ENCODE measurements around the gene WDR36.

Gene WDR36

GRCh38 chr5:111070272-111071134, 21.6 kb upstream of the WDR36 start:
- no peaks in the 10 kb centered on the region for H3K27me3 ChIP-seq (ENCODE audit: insufficient read depth, low read length, poor library complexity, severe bottlenecking)
- H3K4me1 ChIP-seq (ENCODE audit: insufficient read depth, low read length, poor library complexity, severe bottlenecking): peaks cover 8% of the 10 kb centered on the region

GRCh38 chr5:111071413-111071812, 20.7 kb upstream of the WDR36 start, which contains the start of gene TSLP:
Gene TSLP (plus strand): TSS chr5:111071713. CDS start chr5:111071891, 178 bp downstream.
- Histone ChIP-seq H2AFZ (ENCODE audit: low read length) (no peak within 1 kb of the TSS), H3F3A (ENCODE audit: low read depth) (no peaks in the 10 kb centered on the region), H3K9me3 (ENCODE audit: insufficient read depth, low read depth, low read length) (no peaks in the 10 kb centered on the region), H3K36me3 (ENCODE audit: insufficient read depth, low read length) (no peaks in the 10 kb centered on the region), H3K4me3 (ENCODE audit: low read length, poor library complexity, severe bottlenecking) (peak within 1 kb of the TSS; percentile 79), H3K4me2 (ENCODE audit: low read depth, low read length, poor library complexity, severe bottlenecking) (peak within 1 kb of the TSS; percentile 81), H4K20me1 (ENCODE audit: insufficient read depth, low read length, poor library complexity, severe bottlenecking) (no peaks in the 10 kb centered on the region), H3K9me2 (replicated peaks; ENCODE audit: low read depth, low read length) (no peaks in the 10 kb centered on the region), H3K4me1 (ENCODE audit: insufficient read depth, low read length, poor library complexity, severe bottlenecking) (peaks cover 8% of the 10 kb centered on the region), H3K9ac (ENCODE audit: low read depth, low read length, poor library complexity, severe bottlenecking) (no peak within 1 kb of the TSS), H3K27me3 (ENCODE audit: insufficient read depth, low read length, poor library complexity, severe bottlenecking) (no peaks in the 10 kb centered on the region), H3K79me2 (ENCODE audit: insufficient read depth, low read length) (peaks cover 4% of the 10 kb centered on the region; the same call in 1 of the 2 replicates)
- no peak for TF ChIP-seq CTCF (conservative IDR thresholded peaks at IDR 0.05; ENCODE audit: low read length)
- TF ChIP-seq EZH2phosphoT487 (IDR thresholded peaks at IDR 0.05; ENCODE audit: borderline replicate concordance): no peak

More at GRCh38 chr5:111070272-111071134, 21.6 kb upstream of the WDR36 start:
- no peak overlapping the region for H3K9ac ChIP-seq (ENCODE audit: low read depth, low read length, poor library complexity, severe bottlenecking)
- no peaks in the 10 kb centered on the region for H3K9me2 ChIP-seq (replicated peaks; ENCODE audit: low read depth, low read length)
- no peaks in the 10 kb centered on the region for H4K20me1 ChIP-seq (ENCODE audit: insufficient read depth, low read length, poor library complexity, severe bottlenecking)
- H2AFZ ChIP-seq (ENCODE audit: low read length): no peak overlapping the region
- no peaks in the 10 kb centered on the region for H3K9me3 ChIP-seq (ENCODE audit: insufficient read depth, low read depth, low read length)
- H3F3A ChIP-seq (ENCODE audit: low read depth): no peaks in the 10 kb centered on the region
- H3K36me3 ChIP-seq (ENCODE audit: insufficient read depth, low read length): no peaks in the 10 kb centered on the region
- peaks cover 4% of the 10 kb centered on the region; the same call in 1 of the 2 replicates for H3K79me2 ChIP-seq (ENCODE audit: insufficient read depth, low read length)
- H3K4me3 ChIP-seq (ENCODE audit: low read length, poor library complexity, severe bottlenecking): no peak overlapping the region
- TF ChIP-seq EZH2phosphoT487 (IDR thresholded peaks at IDR 0.05; ENCODE audit: borderline replicate concordance) (no peak), CTCF (conservative IDR thresholded peaks at IDR 0.05; ENCODE audit: low read length) (no peak)
- no peak overlapping the region for H3K4me2 ChIP-seq (ENCODE audit: low read depth, low read length, poor library complexity, severe bottlenecking)

GRCh38 chr5:111072949-111073682, 19.0 kb upstream of the WDR36 start:
- H3K4me1 ChIP-seq (ENCODE audit: insufficient read depth, low read length, poor library complexity, severe bottlenecking): peaks cover 8% of the 10 kb centered on the region
- H3K9ac ChIP-seq (ENCODE audit: low read depth, low read length, poor library complexity, severe bottlenecking): peak overlapping the region; percentile 71
- peak overlapping the region; percentile 81 for H3K4me2 ChIP-seq (ENCODE audit: low read depth, low read length, poor library complexity, severe bottlenecking)
- H3F3A ChIP-seq (ENCODE audit: low read depth): no peaks in the 10 kb centered on the region
- H2AFZ ChIP-seq (ENCODE audit: low read length): peak overlapping the region; percentile 89
- H3K27me3 ChIP-seq (ENCODE audit: insufficient read depth, low read length, poor library complexity, severe bottlenecking): no peaks in the 10 kb centered on the region
- H3K36me3 ChIP-seq (ENCODE audit: insufficient read depth, low read length): no peaks in the 10 kb centered on the region
- TF ChIP-seq EZH2phosphoT487 (IDR thresholded peaks at IDR 0.05; ENCODE audit: borderline replicate concordance) (no peak), CTCF (conservative IDR thresholded peaks at IDR 0.05; ENCODE audit: low read length) (no peak; the same call in 1 of the 2 replicates)
- H3K9me2 ChIP-seq (replicated peaks; ENCODE audit: low read depth, low read length): no peaks in the 10 kb centered on the region
- peaks cover 4% of the 10 kb centered on the region; the same call in 1 of the 2 replicates for H3K79me2 ChIP-seq (ENCODE audit: insufficient read depth, low read length)
- H3K4me3 ChIP-seq (ENCODE audit: low read length, poor library complexity, severe bottlenecking): peak overlapping the region; percentile 79
- H3K9me3 ChIP-seq (ENCODE audit: insufficient read depth, low read depth, low read length): no peaks in the 10 kb centered on the region
- no peaks in the 10 kb centered on the region for H4K20me1 ChIP-seq (ENCODE audit: insufficient read depth, low read length, poor library complexity, severe bottlenecking)

Measured in Loucy (cell line).